ENCODE data around the gene GAD1.

GAD1 gene

GRCh38 chr2:170818036-170818751 is 1.5 kb downstream of the GAD1 start:
- no peak for TF ChIP-seq CTCF (IDR thresholded peaks at IDR 0.05)
- Histone ChIP-seq H3K27ac (peak overlapping the region in 1 of 2 donors; percentile 58), H3K4me3 (peak overlapping the region; percentile 68)
- no peak for DNase-seq (ENCODE audit: low spot score)

GRCh38 chr2:170818752-170819470 is 2.2 kb downstream of the GAD1 start:
- no peak for DNase-seq (ENCODE audit: low spot score)
- Histone ChIP-seq H3K27ac (no peak overlapping the region), H3K4me3 (peak overlapping the region; percentile 68)
- no peak for TF ChIP-seq CTCF (IDR thresholded peaks at IDR 0.05)

DNA sequence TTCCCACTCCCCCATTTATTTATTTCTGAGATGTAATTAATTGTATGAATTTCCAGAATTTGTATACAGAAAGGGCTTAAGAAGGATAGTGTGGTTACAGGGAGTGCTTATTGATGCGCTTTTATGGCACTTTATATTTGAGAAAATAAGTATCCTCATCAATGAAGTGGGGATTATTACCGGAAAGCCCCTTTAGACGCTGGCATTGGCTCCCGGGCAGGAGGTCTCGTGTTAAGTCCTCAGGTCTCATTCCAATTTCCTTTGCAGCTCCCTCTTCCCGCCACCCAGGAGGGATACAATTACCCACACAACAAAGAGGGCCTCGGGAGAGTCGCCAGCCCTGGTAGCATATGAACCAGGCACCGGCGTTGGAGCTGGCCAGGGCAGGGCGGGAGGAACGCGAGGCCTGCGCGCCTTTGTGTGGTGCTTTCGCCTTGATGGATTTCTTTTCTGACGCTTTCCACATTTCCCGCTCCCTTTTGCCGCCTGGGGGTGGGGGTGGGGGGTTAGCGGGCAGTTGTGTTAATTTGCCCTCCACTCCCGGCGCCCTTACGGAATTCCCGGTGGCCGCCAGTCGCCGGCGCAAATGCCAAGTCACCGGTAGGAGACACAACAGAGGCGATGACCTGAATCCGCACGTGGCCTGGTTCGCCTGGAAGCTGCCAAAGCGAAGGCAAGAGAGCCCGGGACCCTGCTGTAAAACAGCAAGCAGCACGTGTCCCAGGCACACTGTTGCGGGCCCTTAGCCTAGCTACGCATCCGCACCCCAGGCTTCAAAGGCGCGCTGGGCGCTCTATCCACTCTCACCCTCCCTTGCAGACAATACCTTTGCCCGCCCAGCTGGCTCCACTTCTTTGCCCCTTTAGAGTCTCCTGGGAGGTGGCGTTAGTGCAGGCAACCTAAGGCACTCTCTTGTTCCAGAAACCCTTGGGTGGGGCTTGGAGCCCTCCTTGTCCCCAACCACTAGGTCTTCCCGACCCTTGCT is 3.3 kb downstream of the GAD1 start:
- Histone ChIP-seq H3K27ac (no peak overlapping the region), H3K4me3 (peak overlapping the region; percentile 65)
- no peak for DNase-seq (ENCODE audit: low spot score)
- no peak for TF ChIP-seq CTCF (IDR thresholded peaks at IDR 0.05)

- Histone ChIP-seq H3K27ac (no peak overlapping the region), H3K4me3 (peak overlapping the region; percentile 65)
- no peak for DNase-seq (ENCODE audit: low spot score)
- no peak for TF ChIP-seq CTCF (IDR thresholded peaks at IDR 0.05)
Observed at GRCh38 chr2:170820757-170821530, 4.3 kb downstream of the GAD1 start.

DNA sequence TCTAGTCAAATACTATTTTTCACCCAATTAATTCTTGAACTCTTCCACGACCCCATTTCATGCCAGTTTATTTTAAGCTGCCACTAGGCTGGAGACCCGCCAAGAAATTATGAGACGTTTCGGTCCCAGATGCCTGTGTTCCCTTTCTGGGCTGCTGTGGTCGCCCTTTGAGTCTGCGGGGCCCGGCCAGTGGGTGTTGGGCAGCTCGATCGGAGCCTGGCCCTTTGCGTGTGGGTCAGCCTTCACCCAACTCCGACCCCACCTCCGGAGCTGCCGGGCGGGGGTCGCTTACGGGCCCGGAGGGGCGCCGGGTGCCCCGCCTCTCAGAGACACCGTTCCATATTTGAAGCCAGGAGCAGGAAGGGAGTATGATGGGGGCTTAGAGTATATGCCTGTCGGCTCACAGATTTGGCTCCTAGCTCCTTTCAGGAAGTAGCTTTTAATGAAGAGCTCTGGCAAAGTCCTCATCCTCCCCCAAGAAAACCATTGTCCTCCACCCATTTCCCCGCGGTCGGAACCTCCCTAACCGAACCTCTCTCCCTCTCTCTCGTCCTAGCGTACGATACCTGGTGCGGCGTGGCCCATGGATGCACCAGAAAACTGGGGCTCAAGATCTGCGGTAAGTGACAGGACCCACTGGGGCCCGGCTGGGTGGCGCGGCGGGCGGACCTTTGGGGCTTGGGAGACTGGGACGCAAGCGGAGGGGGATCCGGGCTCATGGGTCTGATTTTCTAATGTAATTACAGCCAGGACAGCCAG is 5.0 kb downstream of the GAD1 start:
- Histone ChIP-seq H3K4me3 (peak overlapping the region; percentile 65), H3K27ac (no peak overlapping the region)
- no peak for DNase-seq (ENCODE audit: low spot score)
- TF ChIP-seq CTCF (IDR thresholded peaks at IDR 0.05), result no peak

Data from coronary artery (tissue), 2 donors.